Measurements from ENCODE around the gene METTL24. TPM values are rescaled to one million over a fixed set of nuclear protein-coding genes. Genes with fewer than 3 reads are reported as not detected.
A peak's percentile ranks its signal among the peaks of the same experiment; 100 is the strongest.

The METTL24 gene
- total RNA-seq = 0.62 to 0.67 TPM in 2 of 3 replicates, not detected in the other
- long read RNA-seq, partial matches to known transcripts = 0 of 3 reads
- long read RNA-seq, other reads (novel, unspliced or antisense) = 0 of 3 reads

GRCh38 chr6:110357664-110358552 lies at the start of gene METTL24:
Gene METTL24 (minus strand): TSS chr6:110358349. CDS start chr6:110358272, 77 bp downstream.
- DNase-seq (ENCODE audit: low spot score) = no peak
- Mint-ChIP-seq H3K4me3 (ENCODE audit: unreplicated experiment) (peak within 1 kb of the TSS; percentile 79), H3K27ac (ENCODE audit: unreplicated experiment) (no peak within 1 kb of the TSS), H3K36me3 (ENCODE audit: low read depth) (peaks cover 12% of the 10 kb centered on the region), H3K9me3 (ENCODE audit: low read depth) (peaks cover 13% of the 10 kb centered on the region), H3K27me3 (ENCODE audit: low read depth) (peaks cover 40% of the 10 kb centered on the region), H3K4me1 (ENCODE audit: low read depth) (peaks cover 18% of the 10 kb centered on the region)
- no peak for TF ChIP-seq CTCF (IDR thresholded peaks at IDR 0.05)

- H3K4me1 Mint-ChIP-seq (ENCODE audit: low read depth) = no peaks in the 10 kb centered on the region
Observed at GRCh38 chr6:110404607-110405006, 46.5 kb upstream of the METTL24 start.

GRCh38 chr6:110401585-110402176 lies 43.5 kb upstream of the METTL24 start:
- H3K4me1 Mint-ChIP-seq (ENCODE audit: low read depth) = peaks cover 8% of the 10 kb centered on the region
- H3K36me3 Mint-ChIP-seq (ENCODE audit: low read depth) = no peaks in the 10 kb centered on the region
- no peak overlapping the region for H3K4me3 Mint-ChIP-seq (ENCODE audit: unreplicated experiment)
- H3K27me3 Mint-ChIP-seq (ENCODE audit: low read depth) = no peaks in the 10 kb centered on the region
- H3K27ac Mint-ChIP-seq (ENCODE audit: unreplicated experiment) = no peak overlapping the region
- no peak for DNase-seq (ENCODE audit: low spot score)
- no peak for TF ChIP-seq CTCF (IDR thresholded peaks at IDR 0.05)
- no peaks in the 10 kb centered on the region for H3K9me3 Mint-ChIP-seq (ENCODE audit: low read depth)

More at GRCh38 chr6:110404607-110405006, 46.5 kb upstream of the METTL24 start:
- Mint-ChIP-seq H3K27me3 (ENCODE audit: low read depth) (peaks cover under 1% of the 10 kb centered on the region), H3K9me3 (ENCODE audit: low read depth) (no peaks in the 10 kb centered on the region), H3K4me3 (ENCODE audit: unreplicated experiment) (no peak overlapping the region), H3K27ac (ENCODE audit: unreplicated experiment) (no peak overlapping the region), H3K36me3 (ENCODE audit: low read depth) (no peaks in the 10 kb centered on the region)
- DNase-seq (ENCODE audit: low spot score) = no peak
- no peak for TF ChIP-seq CTCF (IDR thresholded peaks at IDR 0.05)

- Mint-ChIP-seq H3K4me3 (ENCODE audit: unreplicated experiment) (no peak overlapping the region), H3K36me3 (ENCODE audit: low read depth) (no peaks in the 10 kb centered on the region)
Observed at GRCh38 chr6:110400208-110400607, 42.1 kb upstream of the METTL24 start.

More at GRCh38 chr6:110400208-110400607, 42.1 kb upstream of the METTL24 start:
- Mint-ChIP-seq H3K27ac (ENCODE audit: unreplicated experiment) (no peak overlapping the region), H3K27me3 (ENCODE audit: low read depth) (no peaks in the 10 kb centered on the region), H3K9me3 (ENCODE audit: low read depth) (no peaks in the 10 kb centered on the region), H3K4me1 (ENCODE audit: low read depth) (peaks cover 8% of the 10 kb centered on the region)
- DNase-seq (ENCODE audit: low spot score) = no peak
- no peak for TF ChIP-seq CTCF (IDR thresholded peaks at IDR 0.05)

All from chondrocyte (in vitro differentiated cells).